CD4-positive, alpha-beta T cell treated with Interleukin-4 for 4 hours (primary cell): ENCODE measurements around the gene MOSPD3.
"Not testable (repeated sequence)": the region's sequence is repeated elsewhere in the genome, so short reads cannot be mapped to it uniquely, and the experiment has no call there.

Source experiments
- DNase-seq: peaks from one replicate; pipeline ENCODE4 v3.0.0-alpha.2; 2020

MOSPD3 gene

DNA sequence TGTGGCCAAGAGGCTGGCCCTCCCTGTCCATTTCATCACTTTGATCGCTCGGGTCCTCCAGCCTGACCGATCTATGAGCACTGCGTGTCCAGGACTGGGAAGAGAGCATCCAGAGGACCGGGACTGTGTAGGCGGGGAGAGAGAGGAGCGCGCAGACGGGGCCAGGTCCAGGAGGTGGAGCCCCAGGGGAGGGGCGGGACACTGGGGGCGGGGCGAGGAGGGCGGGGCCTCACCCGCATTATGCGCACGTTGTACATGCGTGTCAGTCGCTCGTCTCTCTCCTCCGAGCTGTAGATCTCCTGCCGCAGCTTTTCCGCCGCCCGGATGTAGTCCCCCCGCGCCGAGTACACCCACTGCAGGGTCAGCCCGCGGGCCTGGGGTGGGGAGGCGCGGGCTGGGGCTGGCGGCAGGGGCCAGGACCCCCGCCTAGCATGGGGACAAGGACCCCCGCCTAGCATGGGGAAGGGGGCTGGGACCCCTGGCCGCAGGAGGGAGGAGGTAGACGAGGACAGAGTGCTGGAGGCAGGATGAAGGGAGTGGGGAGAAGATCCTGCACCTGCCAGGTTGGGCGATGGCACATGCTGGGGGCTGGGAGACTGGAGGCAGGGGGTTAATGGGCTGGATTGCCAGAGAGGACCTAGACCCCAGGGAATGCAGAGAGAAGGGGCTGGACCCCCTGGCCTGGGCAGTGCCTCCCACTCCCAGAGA, 14.3 kb downstream of the MOSPD3 start:
- peak; percentile 90 for DNase-seq

DNA sequence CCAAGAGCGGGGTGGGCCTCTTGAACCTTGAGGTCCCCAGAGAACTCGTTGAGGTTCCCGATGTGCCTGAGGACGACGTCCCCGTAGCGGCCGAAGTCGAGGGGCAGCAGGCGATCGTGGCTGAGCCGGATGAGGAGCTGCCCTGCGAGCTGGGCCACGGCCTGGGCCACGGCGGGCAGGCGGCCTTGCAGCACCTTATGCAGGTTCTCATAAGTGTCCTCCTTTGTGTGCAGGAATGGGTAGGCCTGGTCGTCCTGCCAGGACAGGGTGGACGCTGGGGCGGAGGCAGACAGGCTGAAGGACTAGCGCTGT, 14.9 kb downstream of the MOSPD3 start:
- no peak for DNase-seq

DNA sequence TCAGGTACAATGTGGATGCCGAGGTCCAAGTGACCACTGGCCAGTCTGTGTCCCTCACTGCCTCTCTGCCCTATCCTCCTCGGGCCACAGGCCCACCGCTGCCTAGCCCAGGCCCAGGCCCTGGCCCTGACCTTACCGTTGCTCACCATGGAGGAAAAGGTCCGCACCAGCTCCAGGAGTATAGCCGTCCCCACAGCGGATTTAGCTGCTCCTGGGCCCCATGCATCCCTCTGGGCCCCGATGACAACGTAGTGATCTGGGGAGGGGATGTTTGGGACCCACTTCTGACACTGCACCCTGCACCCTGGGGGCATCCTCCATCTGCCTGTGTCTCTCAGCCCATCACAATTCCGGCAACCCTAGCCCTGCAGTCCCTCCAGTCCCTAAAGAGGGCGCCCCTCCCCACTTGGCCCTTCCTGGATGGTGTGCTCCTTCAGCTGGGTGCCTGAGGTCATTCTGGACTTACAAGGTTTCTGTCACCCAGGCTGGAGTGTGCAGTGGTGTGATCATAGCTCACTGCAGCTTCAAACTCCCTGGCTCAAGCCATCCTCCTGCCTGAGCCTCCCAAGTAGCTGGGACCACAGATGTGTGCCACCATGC, 16.9 kb downstream of the MOSPD3 start:
- DNase-seq, result peak; percentile 6

DNA sequence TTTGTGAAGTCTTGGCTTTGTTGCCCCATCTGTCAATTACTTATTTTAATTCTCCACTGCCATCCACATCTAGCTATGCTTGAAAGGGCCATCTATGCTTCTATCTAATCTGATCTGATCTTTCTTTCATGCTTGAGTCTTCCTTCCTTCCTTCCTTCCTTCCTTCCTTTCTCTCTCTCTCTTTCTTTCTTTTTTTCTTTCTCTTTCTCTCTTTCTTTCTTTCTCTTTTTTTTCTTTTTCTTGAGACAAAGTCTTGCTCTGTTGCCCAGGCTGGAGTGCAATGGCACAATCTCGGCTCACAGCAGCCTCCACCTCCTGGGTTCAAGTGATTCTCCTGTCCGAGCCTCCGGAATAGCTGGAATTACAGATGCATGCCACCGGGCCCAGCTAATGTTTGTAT, 17.7 kb downstream of the MOSPD3 start:
- DNase-seq, result no peak

DNA sequence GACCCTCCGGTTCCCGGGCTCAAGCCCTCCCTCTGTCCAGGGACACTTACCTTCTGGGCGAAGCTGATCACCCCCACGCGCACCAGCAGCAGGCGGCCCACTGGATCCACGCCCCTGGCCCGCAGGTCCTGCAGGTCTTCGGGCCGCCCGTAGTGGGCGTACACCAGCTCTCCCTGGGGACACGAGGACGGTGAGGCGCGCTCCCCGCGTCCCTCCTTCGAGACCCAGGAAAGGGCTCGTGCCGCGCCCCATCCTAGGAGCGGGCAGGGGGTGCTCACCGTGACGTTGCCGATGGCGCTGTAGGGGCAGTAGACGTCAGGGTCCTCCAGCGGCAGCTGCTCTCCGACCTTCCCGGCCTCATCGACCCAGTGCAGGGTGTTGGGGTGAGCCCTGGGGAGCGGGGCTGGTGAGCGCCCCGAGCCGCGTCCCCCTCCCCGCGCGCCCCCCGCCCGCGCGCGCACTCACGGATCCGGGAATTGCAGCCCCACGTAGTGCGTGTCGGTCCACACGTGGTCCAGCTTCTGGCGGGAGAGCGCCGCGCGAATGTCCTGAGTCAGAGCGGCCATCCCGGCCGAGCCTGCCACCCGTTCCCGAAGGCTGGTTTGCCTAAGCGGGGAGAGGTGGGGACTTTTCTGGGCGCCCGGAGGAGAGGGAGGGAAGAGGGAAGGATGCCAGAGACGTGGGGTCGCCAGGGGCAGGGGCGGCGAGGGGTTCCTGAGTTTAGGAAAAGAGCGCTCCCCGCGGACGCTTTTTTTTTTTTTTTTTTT, 20.8 kb downstream of the MOSPD3 start:
- DNase-seq, result peak; percentile 57

DNA sequence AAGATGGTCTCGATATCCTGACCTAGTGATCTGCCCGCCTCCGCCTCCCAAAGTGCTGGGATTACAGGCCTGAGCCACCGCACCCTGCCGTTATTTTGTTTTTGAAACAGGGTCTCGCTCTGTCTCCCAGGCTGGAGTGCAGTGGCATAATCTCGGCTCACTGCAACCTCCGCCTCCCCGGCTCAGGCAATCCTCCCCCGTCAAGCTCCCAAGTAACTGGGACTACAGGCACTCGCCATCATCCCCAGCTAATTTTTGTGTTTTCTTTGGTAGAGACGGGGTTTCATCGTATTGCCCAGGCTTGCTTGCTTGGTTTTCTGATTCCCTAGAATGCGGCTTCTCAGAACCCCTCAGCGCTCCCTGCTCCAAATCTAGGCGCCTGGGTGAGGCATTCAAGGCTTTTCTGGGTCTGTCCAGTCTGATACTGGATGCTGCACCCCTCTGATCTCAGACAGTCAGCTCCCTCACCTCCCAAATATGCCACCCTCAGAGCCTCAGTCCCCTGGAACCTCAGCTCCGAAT, 27.7 kb downstream of the MOSPD3 start:
- DNase-seq, result no peak

DNA sequence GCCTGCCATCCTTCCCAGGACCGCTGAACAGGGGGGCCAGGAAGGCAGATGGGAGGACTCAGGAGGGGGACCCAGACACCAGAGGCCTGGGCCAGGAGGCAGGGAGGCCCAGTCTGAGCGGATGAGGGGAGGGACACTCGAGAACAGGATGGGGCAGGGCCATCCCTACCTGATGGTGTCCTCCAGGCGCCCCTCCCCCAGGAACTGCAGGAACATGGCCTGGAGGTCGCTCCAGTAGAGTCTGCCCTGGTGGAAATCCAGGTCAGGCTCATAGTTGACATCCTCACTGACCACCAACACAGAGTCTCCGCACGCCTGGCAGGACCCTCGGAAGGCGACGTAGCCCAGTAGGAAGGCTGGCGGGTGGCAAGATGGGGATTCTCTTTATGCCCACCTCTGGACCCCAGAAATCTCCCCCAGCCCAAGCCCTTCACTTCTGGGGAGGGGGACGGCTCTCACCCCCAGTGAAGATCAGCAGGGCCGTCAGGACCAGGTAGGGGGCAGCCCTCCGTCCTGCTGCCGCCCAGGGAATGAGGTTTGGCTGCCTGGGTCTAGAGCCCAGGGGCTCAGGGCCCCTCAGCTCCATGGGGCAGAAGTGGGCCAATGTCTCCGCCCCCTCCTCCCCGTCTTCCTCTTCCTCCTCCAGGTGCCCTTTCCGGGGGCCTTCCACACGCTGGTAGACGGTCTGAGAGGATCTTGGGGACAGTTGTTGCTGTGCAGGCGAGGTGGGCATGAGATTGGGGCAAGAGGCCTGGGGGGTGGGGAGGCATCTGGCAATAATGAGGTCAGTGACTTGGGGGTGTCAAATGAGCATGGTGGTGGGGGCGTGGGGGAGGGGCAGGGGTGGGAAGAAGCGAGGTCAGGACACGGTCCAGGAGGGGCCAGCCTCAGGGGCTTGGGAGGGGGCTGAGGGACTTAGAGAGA, 28.4 kb downstream of the MOSPD3 start:
- no peak for DNase-seq

DNA sequence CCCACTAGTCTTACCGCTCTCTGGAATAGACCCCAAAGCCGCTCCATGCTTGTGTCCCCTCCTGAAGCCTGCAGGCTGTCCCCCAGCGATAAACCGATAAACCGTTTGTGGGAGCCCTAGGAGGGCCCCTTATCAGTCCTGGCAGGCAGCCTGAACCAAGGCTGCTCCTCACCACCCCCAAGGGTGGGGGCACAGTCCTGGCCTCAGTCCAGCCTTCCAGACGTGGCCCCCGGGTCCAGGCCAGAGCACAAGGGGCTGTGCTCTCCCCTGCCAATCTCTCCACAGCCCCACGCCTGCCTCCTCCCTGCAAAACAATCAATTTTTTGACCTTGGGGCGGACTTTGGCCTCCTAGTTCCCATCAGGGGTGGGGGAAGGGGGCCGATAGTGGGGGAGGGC, 29.1 kb downstream of the MOSPD3 start, which contains the start of gene TFR2:
TFR2 (minus strand) TSS at position 90 of the 397 bp plus-strand sequence; CDS start at position 47, 43 bp downstream.
- no peak for DNase-seq

DNA sequence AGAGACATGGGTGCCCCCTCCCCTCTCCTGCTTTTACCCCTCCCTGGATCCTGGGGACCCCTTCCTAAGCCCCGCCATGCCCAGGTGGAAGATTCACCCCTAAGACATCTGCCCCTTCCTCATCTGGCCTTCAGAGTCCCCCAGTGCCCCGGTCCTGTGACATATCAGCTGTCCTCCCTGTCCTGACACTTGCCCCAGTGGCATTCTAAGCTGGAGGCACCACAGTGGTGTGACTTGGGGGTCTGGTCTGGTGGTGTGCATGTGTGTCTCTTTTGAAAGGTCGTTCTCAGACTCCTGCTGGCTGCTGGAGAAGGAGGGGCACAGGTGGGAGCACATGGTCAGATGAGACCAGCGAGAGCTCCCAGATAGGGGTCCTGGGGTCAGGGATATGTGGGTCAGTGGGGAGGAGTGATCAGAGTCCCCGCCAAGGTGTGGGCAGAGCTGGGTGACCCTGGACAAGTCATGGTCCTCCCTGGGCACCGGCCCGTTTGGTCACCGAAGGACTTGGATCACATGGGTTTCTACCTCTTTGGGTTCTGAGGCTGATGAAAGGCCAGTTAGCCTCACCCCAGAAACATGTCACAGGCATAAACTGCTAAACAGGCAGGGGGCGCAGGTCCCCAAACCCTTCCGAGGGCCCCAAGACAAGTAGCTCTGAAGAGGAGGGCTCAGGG, 29.7 kb downstream of the MOSPD3 start:
- no peak for DNase-seq

DNA sequence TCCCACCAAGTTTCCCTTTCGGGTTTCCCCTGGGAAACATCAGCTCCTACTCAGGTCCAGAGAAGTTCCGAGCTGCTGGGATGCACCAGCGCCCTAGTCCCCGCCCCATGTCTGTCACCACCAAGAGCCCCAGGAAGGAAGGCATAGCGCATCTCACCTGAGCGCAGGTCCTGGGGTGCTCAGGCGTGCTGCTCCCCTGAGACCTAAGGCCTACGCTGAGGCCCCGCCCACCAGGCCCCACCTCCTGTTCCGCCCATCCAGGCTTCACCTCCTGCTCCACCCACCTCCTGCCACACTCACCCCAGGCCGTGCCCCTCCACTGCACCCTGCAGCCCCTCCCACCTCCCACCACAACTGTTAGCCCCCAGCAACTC, 30.2 kb downstream of the MOSPD3 start:
- DNase-seq, result no peak

DNA sequence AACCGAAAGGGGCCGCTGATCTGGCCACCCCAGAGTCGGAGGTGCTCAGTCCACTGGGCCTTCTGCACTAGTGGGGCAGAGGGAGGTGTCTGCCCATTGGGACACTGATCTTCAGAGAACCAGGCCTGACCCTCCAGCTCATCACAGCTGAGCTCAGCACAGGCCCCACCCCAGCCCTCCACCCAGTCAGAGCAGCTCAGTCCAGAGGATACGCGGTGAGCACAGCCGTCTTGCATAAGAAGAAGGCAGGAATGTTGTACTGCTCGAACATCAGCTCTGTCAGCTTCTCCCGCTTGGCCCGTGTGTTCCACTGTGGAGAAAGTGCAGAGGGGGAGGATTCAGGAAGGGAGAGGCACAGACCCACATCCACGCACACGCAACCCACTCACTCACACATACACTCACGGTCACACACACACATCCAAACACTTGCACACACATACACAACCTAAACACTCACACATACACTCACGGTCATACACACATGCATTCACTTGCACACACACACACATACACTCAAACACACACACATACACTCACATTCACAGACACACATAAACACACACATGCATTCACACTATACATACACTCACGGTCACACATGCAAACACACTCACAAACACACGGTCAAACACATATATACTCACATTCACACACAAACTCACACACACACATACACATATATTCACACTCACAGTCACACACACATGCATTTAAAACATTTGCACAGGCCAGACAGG, 37.7 kb downstream of the MOSPD3 start:
- DNase-seq, result no peak

DNA sequence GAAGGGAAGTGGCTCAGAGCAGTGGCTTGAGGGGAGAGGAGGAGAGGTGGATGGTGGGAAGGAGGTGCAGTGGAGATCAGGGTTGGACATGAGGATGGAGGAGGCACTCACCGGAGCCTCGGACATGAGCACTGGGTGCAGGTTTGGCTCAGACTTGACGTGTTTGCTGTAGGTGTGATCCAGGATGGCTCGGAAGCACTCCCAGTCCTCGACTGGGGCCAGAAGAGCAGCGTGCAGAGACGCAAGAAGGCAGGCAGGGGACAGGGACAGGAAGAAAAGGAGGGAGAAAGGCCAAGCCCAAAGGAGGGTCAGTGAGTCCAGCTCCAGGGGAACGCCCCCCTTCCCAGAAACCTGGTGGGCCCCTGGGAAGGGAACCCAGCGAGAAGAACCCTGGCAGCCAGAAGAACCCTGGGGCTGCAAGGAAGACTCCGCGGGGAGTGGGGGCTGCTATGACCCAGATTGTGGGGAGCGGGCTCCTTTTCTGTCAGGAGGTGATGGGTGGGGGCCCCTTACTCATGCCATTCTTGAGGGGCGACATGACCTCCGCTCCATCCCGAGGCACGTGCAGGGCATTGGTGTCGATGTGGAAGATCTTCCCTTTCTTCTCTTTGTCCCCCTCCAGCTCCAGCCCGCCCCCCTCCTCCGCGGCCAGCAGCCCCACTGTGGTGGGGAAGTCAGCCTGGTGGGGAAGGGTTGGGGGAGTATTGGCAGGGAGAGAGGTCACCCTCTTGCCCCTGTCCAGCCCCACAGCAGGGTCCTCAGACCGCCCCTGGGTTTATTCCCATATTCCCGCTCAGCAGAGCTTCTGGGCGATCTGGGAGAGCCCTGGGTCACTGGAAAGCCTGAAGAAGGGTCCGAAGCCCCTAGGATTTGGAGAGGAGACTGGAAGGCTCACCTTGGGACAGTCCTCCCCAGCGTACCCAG, 42.8 kb downstream of the MOSPD3 start:
- DNase-seq, result no peak

DNA sequence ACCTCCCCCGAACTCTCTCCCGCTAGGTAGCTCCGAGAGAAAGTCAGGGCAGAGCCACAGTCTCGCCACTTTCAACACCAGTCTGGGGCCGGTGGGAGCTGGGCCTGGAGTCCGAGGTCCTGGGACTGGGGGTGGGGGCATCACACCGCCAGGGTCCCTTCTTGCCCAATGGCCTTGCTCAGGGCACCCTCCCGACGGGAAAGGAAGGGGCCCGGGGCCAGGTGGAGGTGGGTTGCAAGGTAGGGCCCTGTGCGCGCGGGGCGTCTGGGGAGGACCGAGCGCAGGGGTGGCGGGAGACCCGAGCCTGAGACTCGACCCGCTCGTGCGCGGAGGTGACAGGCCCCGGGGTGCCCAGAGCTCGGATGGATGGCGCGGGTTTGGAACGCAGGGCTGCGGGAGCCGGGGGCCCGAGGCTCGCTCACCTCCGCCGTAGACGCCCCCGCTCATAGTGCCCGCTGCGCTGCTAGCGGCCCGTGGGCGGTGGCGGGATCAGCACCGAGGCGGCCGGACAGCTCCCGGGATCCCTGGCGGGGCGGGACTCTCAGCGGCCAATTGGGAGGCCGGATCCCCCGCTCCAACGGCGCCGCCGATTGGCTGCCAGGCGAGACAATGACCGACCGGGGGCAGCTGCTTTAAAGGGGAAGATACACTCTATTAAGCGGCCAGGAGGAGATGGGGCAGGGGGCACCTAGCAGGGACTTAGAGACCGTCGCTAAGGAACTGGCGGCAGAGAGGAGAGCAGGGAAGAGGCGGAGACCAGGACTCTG, 43.8 kb downstream of the MOSPD3 start, which contains the start of gene ACTL6B:
ACTL6B (minus strand) TSS at position 541 of the 767 bp plus-strand sequence; CDS start at position 447, 94 bp downstream.
- DNase-seq, result peak; percentile 28

DNA sequence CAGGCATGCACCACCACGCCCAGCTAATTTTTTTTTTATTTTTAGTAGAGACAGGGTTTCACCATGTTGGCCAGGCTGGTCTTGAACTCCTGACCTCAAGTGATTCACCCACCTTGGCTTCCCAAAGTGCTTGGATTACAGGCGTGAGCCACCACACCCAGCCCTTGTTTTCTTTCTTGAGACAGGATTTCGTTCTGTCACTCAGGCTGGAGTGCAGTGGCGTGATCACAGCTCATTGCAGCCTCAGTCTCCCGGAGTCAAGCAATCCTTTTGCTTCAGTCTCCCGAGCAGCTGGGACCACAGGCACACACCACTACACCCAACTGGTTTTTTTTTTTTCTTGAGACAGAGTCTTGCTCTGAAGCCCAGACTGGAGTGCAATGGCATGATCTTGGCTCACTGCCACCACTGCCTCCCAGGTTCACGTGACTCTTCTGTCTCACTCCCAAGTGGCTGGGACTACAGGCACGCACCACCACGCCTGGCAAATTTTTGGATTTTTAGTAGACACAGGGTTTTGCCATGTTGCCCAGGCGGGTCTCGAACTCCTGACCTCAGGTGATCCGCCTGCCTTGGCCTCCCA, 49.9 kb downstream of the MOSPD3 start:
- DNase-seq, result not testable (repeated sequence)
